ENCODE results near the gene SMAD7. TPM values are rescaled to one million over a fixed set of nuclear protein-coding genes. Genes with fewer than 3 reads are reported as not detected.

The SMAD7 gene
- total and polyA plus RNA-seq, 10 of the 15 experiments (the other 5 are each of a cell fraction or from before 2014, with no cell fraction given) = 1.3 to 22.5 (median 8.0) TPM

- H3K36me3 ChIP-seq (ENCODE audit: control insufficient read depth in 2 of 2, insufficient read depth in 2 of 2, low read length in 1 of 2) = peaks cover 5 to 17% of the 10 kb centered on the region in 2 experiments
- CTCF ChIA-PET = interaction anchor here (0.9 to 1.3 kb wide), 4 partner anchors 10 to 219 kb away, joined by 3 to 5 read pairs (median 4); no protein-coding TSS in a partner anchor
- RAD21 ChIA-PET (ENCODE audit: unreplicated experiment) = interaction anchor here (1.0 to 1.5 kb wide), 3 partner anchors 10 to 108 kb away, joined by 3 to 5 read pairs (median 5); no protein-coding TSS in a partner anchor
Observed at GRCh38 chr18:48942554-48943261, 8.1 kb downstream of the SMAD7 start.

More at GRCh38 chr18:48942554-48943261, 8.1 kb downstream of the SMAD7 start:
- ChIA-PET POLR2A (interaction anchor here (7.5 kb wide), 1 partner anchor 12 kb away, joined by 71 read pairs; no protein-coding TSS in a partner anchor), SMC1A (ENCODE audit: uncharacterized antibody, unreplicated experiment) (interaction anchor here (1.5 to 2.1 kb wide), 4 partner anchors 11 to 164 kb away, joined by 3 to 9 read pairs (median 4); no protein-coding TSS in a partner anchor)
- FAIRE-seq = no peak
- Histone ChIP-seq H3K79me2 (ENCODE audit: control insufficient read depth, insufficient read depth, low read length) (peaks cover 100% of the 10 kb centered on the region), H3K9me3 (replicated peaks; ENCODE audit: control insufficient read depth, insufficient read depth, low read length) (no peaks in the 10 kb centered on the region), H3K4me3 (peak overlapping the region; percentile 55), H3K27me3 (replicated peaks in 1 of 2; ENCODE audit: control insufficient read depth in 2 of 2, insufficient read depth in 2 of 2, low read length in 1 of 2) (no peaks in the 10 kb centered on the region), H4K20me1 (ENCODE audit: control insufficient read depth, insufficient read depth) (peaks cover 4% of the 10 kb centered on the region; the same call in 1 of the 2 replicates), H2AFZ (ENCODE audit: control insufficient read depth, low read depth, low read length) (no peak overlapping the region), H3K4me2 (ENCODE audit: control insufficient read depth, insufficient read depth) (peak overlapping the region; percentile 64), H3K9ac (ENCODE audit: control insufficient read depth, insufficient read depth, low read length) (no peak overlapping the region), H3K4me1 (ENCODE audit: control insufficient read depth, insufficient read depth, low read length) (peaks cover 44% of the 10 kb centered on the region), H3K27ac (ENCODE audit: control insufficient read depth, insufficient read depth) (no peak overlapping the region)
- intact Hi-C loops (cut with micrococcal nuclease; ENCODE audit: unreplicated experiment) = loop anchor here (5.0 kb wide), 1 partner anchor 235 kb away; no protein-coding TSS in a partner anchor
- ATAC-seq = peak; percentile 61
- DNase-seq (ENCODE audit: low read depth, low spot score) = no peak
- in situ Hi-C loops (cut with MboI) = loop anchor here (10.0 to 25.0 kb wide), 2 partner anchors 232 to 1345 kb away; partner anchors contain the start of genes CXXC1 and MBD1
- TF ChIP-seq, protein P1, sequence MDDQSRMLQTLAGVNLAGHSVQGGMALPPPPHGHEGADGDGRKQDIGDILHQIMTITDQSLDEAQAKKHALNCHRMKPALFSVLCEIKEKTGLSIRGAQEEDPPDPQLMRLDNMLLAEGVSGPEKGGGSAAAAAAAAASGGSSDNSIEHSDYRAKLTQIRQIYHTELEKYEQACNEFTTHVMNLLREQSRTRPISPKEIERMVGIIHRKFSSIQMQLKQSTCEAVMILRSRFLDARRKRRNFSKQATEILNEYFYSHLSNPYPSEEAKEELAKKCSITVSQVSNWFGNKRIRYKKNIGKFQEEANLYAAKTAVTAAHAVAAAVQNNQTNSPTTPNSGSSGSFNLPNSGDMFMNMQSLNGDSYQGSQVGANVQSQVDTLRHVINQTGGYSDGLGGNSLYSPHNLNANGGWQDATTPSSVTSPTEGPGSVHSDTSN (IDR thresholded peaks at IDR 0.05; ENCODE audit: insufficient replicate concordance, low read depth, low read length) = no peak
- TF ChIP-seq MYC (IDR thresholded peaks at IDR 0.05; ENCODE audit: insufficient read depth, insufficient read length, insufficient replicate concordance, low read length, severe bottlenecking) (no peak), NR2F1 (conservative IDR thresholded peaks at IDR 0.05) (0 out of 2 replicates have a peak, but pooled peaks have one; percentile 44), SMARCA5 (IDR thresholded peaks at IDR 0.05) (no peak), IKZF1 (conservative IDR thresholded peaks at IDR 0.05) (peak; percentile 31; the same call in 1 of the 2 replicates)
- 54% methylated on average over 12 of the region's 12 CpGs for WGBS (ENCODE audit: insufficient coverage, insufficient replicate concordance, low lambda C conversion rate, missing lambda C conversion rate)
- BruUV-seq (replicated peaks) = no TSS peak
